Activated CD4-positive, alpha-beta T cell treated with anti-CD3 and anti-CD28 coated beads for 36 hours (primary cell): ENCODE data around the gene SIM2. TPM values are rescaled to one million over a fixed set of nuclear protein-coding genes. Genes with fewer than 3 reads are reported as not detected.

Source experiments
- ATAC-seq: fragments of 200-7000 bp; cut with Tn5 transposase; one replicate; pipeline ENCODE4 v1.10.0; 2021; ENCODE audit warnings: mild to moderate bottlenecking, moderate library complexity
- CTCF ChIA-PET: fragments of 350-600 bp; sonication (Branson Sonifier 250); formaldehyde crosslinking; loops from one replicate; lab custom pipeline; 2021; ENCODE audit warnings: antibody characterized with exemption; lab: Charles Lee
- POLR2A ChIA-PET: fragments of 350-600 bp; sonication (Branson Sonifier 250); formaldehyde crosslinking; loops from one replicate; lab custom pipeline; 2021; ENCODE audit warnings: antibody characterized with exemption, inconsistent platforms; lab: Charles Lee
- DNase-seq: peaks from one replicate; pipeline ENCODE4 v3.0.0-alpha.2; 2020
- H3K27ac Mint-ChIP-seq: one replicate; pipeline ENCODE4 v1.8.0; 2021; ENCODE audit warnings: mixed read lengths
- H3K27me3 Mint-ChIP-seq: one replicate; pipeline ENCODE4 v1.8.0; 2021; ENCODE audit warnings: mixed read lengths
- H3K36me3 Mint-ChIP-seq: one replicate; pipeline ENCODE4 v1.8.0; 2021; ENCODE audit warnings: low read depth, mixed read lengths
- H3K4me1 Mint-ChIP-seq: one replicate; pipeline ENCODE4 v1.8.0; 2021; ENCODE audit warnings: mixed read lengths
- H3K4me3 Mint-ChIP-seq: one replicate; pipeline ENCODE4 v1.8.0; 2021; ENCODE audit warnings: mild to moderate bottlenecking, moderate library complexity, mixed read lengths
- H3K9me3 Mint-ChIP-seq: one replicate; pipeline ENCODE4 v1.8.0; 2021; ENCODE audit warnings: low read depth, mixed read lengths
- intact Hi-C, 2 experiments: fragments of 100-400 bp; cut with DNase I in 1 of 2; cut with micrococcal nuclease in 1 of 2; formaldehyde crosslinking; loops; one replicate each; pipeline versions ENCODE4 v1.14.2 to v1.15.1; 2022 to 2024; cut with DNase I, micrococcal nuclease
- total RNA-seq, 2 experiments: library from RNA; stranded (reverse); gene quantifications; one replicate each; pipeline ENCODE4 v1.2.3, GENCODE V29; 2021

SIM2 gene
- total RNA-seq, 2 experiments from 2014 or later = 2.0 to 2.4 TPM

DNA sequence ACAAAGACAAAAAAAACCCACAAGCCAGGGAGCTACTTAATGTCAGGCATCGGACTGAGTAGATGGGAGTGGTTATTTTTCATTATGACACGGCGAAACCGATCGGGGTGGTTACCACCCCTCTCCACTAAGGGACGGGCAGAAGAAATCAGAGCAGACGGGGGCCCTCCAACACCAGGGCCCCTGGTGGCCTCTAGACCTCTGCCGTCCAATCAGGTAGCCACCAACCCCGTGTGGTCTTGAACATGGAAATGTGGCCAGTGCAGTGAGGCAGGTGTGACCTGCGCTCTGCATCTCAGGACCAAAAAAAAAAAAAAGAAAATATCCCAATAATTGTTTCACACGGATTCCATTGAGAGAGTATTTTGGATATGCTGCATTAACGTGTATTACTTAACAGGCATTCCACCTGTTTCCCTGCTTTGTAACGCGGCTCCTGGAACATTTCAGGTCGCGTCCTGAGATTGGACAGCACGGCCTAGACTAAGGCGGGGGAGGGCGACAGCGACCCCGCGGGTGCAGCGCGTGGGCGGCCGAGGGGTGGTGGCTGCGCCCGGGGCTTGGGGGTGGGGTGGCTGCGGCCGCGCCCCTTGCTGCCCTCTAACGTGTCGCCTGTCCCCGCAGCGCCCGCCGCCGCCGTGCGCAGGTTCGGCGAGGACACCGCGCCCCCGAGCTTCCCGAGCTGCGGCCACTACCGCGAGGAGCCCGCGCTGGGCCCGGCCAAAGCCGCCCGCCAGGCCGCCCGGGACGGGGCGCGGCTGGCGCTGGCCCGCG lies 48.3 kb downstream of the SIM2 start:
- H3K36me3 Mint-ChIP-seq = peaks cover 9% of the 10 kb centered on the region
- DNase-seq (peak; percentile 13), ATAC-seq (no peak)
- intact Hi-C loops = loop anchor here (1.0 to 10.0 kb wide), 5 partner anchors 36 to 180 kb away; no protein-coding TSS in a partner anchor
- peaks cover 41% of the 10 kb centered on the region for H3K27me3 Mint-ChIP-seq
- H3K4me1 Mint-ChIP-seq = peaks cover 11% of the 10 kb centered on the region
- ChIA-PET CTCF (interaction anchor here (0.6 to 1.7 kb wide), 5 partner anchors 108 to 927 kb away, joined by 3 to 8 read pairs (median 3); no protein-coding TSS in a partner anchor), POLR2A (interaction anchor here (0.6 kb wide), 1 partner anchor 39 kb away, joined by 4 read pairs; no protein-coding TSS in a partner anchor)
- H3K4me3 Mint-ChIP-seq = peak overlapping the region; percentile 49
- no peak overlapping the region for H3K27ac Mint-ChIP-seq
- no peaks in the 10 kb centered on the region for H3K9me3 Mint-ChIP-seq

DNA sequence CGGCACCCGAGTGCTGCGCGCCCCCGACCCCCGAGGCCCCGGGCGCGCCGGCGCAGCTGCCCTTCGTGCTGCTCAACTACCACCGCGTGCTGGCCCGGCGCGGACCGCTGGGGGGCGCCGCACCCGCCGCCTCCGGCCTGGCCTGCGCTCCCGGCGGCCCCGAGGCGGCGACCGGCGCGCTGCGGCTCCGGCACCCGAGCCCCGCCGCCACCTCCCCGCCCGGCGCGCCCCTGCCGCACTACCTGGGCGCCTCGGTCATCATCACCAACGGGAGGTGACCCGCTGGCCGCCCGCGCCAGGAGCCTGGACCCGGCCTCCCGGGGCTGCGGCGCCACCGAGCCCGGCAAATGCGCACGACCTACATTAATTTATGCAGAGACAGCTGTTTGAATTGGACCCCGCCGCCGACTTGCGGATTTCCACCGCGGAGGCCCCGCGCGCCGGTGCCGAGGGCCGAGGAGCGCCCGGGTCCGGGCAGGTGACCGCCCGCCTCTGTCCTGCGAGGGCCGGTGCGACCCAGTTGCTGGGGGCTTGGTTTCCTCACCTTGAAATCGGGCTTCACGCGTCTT lies 49.0 kb downstream of the SIM2 start:
- Mint-ChIP-seq H3K27me3 (peaks cover 41% of the 10 kb centered on the region), H3K27ac (no peak overlapping the region), H3K36me3 (peaks cover 9% of the 10 kb centered on the region), H3K9me3 (no peaks in the 10 kb centered on the region), H3K4me1 (peaks cover 11% of the 10 kb centered on the region), H3K4me3 (peak overlapping the region; percentile 24)
- intact Hi-C loops = loop anchor here (1.0 to 10.0 kb wide), 5 partner anchors 37 to 179 kb away; no protein-coding TSS in a partner anchor
- ChIA-PET POLR2A (interaction anchor here (0.6 kb wide), 1 partner anchor 39 kb away, joined by 4 read pairs; no protein-coding TSS in a partner anchor), CTCF (interaction anchor here (0.6 to 1.7 kb wide), 4 partner anchors 107 to 262 kb away, joined by 3 to 8 read pairs (median 4); no protein-coding TSS in a partner anchor)
- DNase-seq = peak; percentile 79
- ATAC-seq = peak; percentile 91

DNA sequence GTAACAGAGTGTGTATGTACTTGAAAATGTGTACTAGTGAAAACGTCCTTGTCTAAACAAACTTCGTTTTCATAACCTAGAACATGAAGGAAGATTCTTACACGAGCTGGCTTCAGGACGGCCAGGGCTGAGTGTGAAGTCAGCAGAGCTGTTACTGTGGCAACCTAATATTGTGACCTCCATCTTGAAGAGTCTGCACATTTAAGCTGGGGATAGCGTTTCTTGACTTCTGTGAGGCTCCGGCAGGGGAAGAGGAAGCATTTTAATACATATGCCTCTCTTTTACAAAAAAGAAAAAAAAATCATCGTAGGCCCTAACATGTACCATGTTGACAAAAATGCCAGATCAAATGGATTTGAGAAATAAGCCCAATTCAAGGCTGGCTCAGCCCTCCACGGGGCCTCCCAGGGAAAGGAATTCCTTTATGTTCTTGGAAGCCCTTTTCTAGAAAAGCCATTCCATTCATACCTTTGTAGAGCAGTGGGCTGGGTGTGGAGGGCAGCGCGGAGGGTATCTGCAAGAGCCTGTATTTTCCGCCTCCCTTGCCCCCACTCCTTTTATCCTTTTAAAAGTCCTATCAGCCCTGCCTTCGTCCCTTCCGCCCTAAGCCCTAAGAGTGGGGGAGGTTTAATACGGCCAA lies 51.1 kb downstream of the SIM2 start:
- ChIA-PET POLR2A (no interaction called here), CTCF (interaction anchor here (0.9 to 1.6 kb wide), 2 partner anchors 40 to 120 kb away, joined by 3 to 4 read pairs; no protein-coding TSS in a partner anchor)
- H3K36me3 Mint-ChIP-seq = peaks cover 17% of the 10 kb centered on the region
- peaks cover 11% of the 10 kb centered on the region for H3K4me1 Mint-ChIP-seq
- intact Hi-C loops = loop anchor here in 1 of 2 experiments (5.0 to 10.0 kb wide), 2 partner anchors 102 to 175 kb away; no protein-coding TSS in a partner anchor
- DNase-seq (no peak), ATAC-seq (no peak)
- peaks cover 32% of the 10 kb centered on the region for H3K27me3 Mint-ChIP-seq
- H3K4me3 Mint-ChIP-seq = no peak overlapping the region
- H3K27ac Mint-ChIP-seq = no peak overlapping the region
- no peaks in the 10 kb centered on the region for H3K9me3 Mint-ChIP-seq

DNA sequence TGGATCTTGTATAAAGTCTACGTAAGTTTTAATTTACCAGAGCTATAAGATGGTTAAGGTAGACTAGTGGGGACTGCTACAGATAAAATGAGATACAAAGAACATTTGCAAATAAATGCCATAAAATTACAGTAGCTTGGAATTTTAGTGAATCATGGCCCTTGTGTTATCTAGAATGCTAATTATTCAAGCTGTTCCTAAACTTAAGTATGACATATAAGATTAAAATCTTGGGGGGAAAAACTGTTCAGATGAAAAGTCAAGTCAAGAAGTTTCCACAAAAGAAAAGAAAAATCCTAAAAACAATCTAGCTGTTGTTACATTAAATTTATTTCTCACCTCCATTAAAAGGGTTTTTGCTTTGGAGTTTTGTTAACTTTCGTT lies 51.7 kb downstream of the SIM2 start:
- Mint-ChIP-seq H3K4me1 (peaks cover 11% of the 10 kb centered on the region), H3K4me3 (no peak overlapping the region), H3K9me3 (no peaks in the 10 kb centered on the region), H3K27me3 (peaks cover 29% of the 10 kb centered on the region), H3K27ac (no peak overlapping the region), H3K36me3 (peaks cover 20% of the 10 kb centered on the region)
- no peak for DNase-seq
- ATAC-seq = no peak
- ChIA-PET POLR2A (no interaction called here), CTCF (interaction anchor here (0.9 to 1.6 kb wide), 2 partner anchors 40 to 120 kb away, joined by 3 to 4 read pairs; no protein-coding TSS in a partner anchor)
- intact Hi-C loops = no loop called here

DNA sequence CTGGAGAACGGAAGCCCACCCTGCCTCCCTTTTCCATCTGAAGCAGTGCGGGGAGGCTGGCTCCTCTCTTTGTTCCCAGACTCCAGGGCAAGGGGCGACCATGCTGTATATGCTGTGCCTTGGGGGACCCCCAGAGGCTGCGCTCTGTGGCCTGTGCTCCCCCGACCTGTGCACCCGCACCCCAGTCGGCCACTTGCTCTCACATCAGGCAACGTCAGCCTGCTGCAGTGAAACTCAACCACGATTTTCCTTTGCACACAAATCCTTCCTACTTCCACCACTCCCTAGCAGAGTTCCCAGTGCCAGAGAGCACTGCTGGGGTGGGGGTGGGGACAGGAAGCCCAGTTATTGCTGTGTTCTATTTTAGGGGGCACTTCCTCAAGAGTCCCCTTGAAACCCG lies 52.5 kb downstream of the SIM2 start:
- ChIA-PET POLR2A (interaction anchor here (0.5 kb wide), 1 partner anchor 10 kb away, joined by 9 read pairs; no protein-coding TSS in a partner anchor), CTCF (no interaction called here)
- H3K4me1 Mint-ChIP-seq = peaks cover 11% of the 10 kb centered on the region
- no peak overlapping the region for H3K27ac Mint-ChIP-seq
- DNase-seq (no peak), ATAC-seq (no peak)
- intact Hi-C loops = no loop called here
- peaks cover 25% of the 10 kb centered on the region for H3K27me3 Mint-ChIP-seq
- H3K36me3 Mint-ChIP-seq = peaks cover 24% of the 10 kb centered on the region
- H3K4me3 Mint-ChIP-seq = no peak overlapping the region
- no peaks in the 10 kb centered on the region for H3K9me3 Mint-ChIP-seq

DNA sequence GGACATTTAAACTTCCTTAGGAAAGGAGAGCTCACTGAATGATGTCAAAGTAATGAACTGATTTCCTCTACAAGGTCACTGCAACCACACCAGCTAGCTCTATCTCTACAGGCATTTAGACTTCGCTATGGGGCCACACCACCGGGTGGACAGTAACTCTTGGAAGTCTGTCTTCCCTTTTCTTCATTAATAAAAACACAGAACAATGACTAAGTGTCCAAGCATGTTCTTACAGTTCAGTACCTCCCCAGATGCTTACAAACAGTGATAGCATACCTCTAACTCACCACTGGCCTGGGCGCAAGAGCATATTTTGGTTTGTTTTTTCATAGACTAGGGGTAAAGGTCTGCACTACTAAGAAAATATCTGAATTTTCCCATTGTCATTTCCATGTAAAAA lies 54.6 kb downstream of the SIM2 start:
- H3K36me3 Mint-ChIP-seq = peaks cover 28% of the 10 kb centered on the region
- H3K27me3 Mint-ChIP-seq = peaks cover 13% of the 10 kb centered on the region
- H3K9me3 Mint-ChIP-seq = no peaks in the 10 kb centered on the region
- ATAC-seq (no peak), DNase-seq (no peak)
- H3K4me3 Mint-ChIP-seq = no peak overlapping the region
- CTCF ChIA-PET = no interaction called here
- H3K4me1 Mint-ChIP-seq = peaks cover 3% of the 10 kb centered on the region
- intact Hi-C loops = no loop called here
- POLR2A ChIA-PET = no interaction called here
- no peak overlapping the region for H3K27ac Mint-ChIP-seq

DNA sequence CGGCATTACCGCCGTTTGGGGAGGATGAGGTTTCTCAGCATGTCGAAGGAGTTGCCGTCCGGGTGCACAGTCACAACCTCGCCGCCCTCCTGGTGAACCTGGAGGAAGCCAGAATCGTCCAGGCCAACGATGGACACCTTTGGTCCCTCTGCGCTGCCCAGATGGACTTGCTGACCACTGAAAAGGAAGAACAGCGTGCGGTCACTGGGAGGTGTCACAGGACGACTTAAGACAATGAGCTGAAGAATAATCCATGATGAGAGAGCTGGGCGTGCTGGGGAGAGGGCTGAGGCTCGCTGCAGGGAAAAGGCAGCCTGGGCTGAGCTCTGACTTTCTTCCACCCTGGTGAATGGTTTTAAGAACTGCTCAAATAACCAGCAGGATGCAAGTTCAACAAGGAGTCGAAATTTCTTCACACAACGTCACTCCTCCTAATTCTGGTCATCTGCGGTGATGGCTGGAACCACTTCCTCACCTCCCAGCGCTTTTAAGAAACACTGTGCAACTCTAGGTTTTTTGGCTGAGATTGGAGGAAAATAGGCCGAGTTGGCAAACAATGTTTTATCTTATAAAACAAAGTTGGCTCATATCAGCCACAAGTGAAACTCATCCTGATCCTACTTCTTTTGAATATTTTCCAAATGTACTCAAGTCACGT lies 55.5 kb downstream of the SIM2 start:
- H3K27me3 Mint-ChIP-seq = peaks cover 6% of the 10 kb centered on the region
- H3K4me3 Mint-ChIP-seq = no peak overlapping the region
- DNase-seq (no peak), ATAC-seq (no peak)
- H3K27ac Mint-ChIP-seq = no peak overlapping the region
- H3K9me3 Mint-ChIP-seq = no peaks in the 10 kb centered on the region
- H3K36me3 Mint-ChIP-seq = peaks cover 26% of the 10 kb centered on the region
- intact Hi-C loops = no loop called here
- POLR2A ChIA-PET = no interaction called here
- H3K4me1 Mint-ChIP-seq = no peaks in the 10 kb centered on the region
- CTCF ChIA-PET = interaction anchor here (0.8 to 1.3 kb wide), 2 partner anchors 256 to 258 kb away, joined by 3 read pairs; no protein-coding TSS in a partner anchor

DNA sequence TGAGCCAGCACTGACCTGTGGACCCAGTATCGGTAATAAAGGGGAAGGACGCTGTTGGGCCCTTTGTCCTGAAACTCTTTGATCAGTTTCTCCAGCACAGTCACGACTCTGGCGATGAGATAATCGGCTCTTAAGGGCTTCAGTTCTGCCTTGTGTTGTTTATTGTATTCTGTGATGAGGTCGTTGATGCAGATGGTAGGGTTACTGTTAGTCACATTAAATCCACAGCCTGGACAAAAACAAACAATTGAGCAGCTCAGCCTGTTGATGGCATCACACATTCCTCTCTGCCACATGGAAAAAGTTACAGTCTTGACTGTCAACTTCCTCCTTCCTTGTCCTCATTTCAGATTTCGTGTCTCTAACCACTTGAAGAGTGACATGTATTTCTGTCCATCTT lies 57.6 kb downstream of the SIM2 start:
- POLR2A ChIA-PET = no interaction called here
- H3K36me3 Mint-ChIP-seq = peaks cover 22% of the 10 kb centered on the region

DNA sequence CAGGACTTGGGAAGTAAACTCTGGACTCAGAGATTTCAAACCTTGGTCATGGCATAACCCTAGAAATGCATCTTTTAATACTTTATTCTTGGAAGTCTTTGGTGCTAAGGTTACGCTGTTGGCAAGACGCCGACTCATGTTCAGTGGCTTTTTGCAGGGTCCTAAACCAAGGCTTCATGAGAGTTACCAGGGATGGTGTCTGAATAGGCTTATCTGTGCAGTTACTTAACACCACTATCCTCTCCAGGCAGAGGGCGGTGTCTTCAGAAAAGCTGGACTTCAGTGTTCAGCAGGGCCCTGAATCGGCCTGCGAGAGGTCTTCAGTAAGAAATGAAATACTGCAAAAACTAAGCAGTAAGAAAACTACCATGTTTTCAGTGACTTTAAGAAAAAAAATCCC lies 58.3 kb downstream of the SIM2 start:
- ATAC-seq (no peak), DNase-seq (no peak)
- Mint-ChIP-seq H3K27me3 (no peaks in the 10 kb centered on the region), H3K27ac (no peak overlapping the region), H3K4me1 (peaks cover 3% of the 10 kb centered on the region), H3K4me3 (no peak overlapping the region), H3K9me3 (no peaks in the 10 kb centered on the region), H3K36me3 (peaks cover 22% of the 10 kb centered on the region)
- ChIA-PET CTCF (interaction anchor here (0.7 kb wide), 1 partner anchor 121 kb away, joined by 3 read pairs; no protein-coding TSS in a partner anchor), POLR2A (no interaction called here)
- intact Hi-C loops = loop anchor here in 1 of 2 experiments (5.0 kb wide), 1 partner anchor 50 kb away; no protein-coding TSS in a partner anchor

More for the DNA sequence above, 57.6 kb downstream of the SIM2 start:
- Mint-ChIP-seq H3K27me3 (no peaks in the 10 kb centered on the region), H3K4me3 (no peak overlapping the region), H3K4me1 (no peaks in the 10 kb centered on the region), H3K27ac (no peak overlapping the region), H3K9me3 (no peaks in the 10 kb centered on the region)
- ATAC-seq (no peak), DNase-seq (no peak)
- CTCF ChIA-PET = no interaction called here
- intact Hi-C loops = loop anchor here in 1 of 2 experiments (5.0 kb wide), 1 partner anchor 51 kb away; no protein-coding TSS in a partner anchor

DNA sequence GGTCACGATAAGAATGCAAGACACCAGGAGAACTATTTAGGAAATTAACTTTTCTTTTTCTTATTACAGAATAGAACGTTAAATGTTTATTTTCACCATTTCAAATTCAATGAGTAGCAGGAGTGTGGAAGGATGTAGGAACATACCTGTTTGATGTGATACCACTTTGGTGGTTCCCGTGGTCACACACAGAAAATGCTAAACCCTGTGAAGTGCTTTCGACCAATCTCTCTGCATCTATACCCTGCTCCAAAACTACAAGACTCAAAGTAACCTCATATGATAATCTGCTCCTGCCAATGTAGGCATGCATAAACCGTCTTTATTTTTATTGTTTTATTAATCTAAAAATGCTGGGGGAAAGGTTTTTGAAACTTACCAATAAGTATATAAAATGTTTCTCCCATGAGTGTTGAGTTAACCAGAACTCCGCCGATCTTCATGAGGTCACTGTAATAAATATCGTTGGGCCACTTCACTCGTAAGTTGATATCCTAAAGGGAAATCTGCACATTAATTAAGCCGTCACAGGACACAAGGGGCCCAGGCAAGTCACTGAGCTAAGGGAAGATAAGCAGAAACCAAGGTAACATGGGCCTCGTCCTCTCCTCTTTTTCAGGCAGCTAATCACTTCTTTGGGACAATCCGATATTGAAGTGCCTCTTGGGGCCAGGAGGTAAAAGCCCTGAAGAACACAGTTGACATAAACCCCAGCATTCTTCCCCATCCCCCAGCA lies 60.6 kb downstream of the SIM2 start:
- Mint-ChIP-seq H3K27me3 (no peaks in the 10 kb centered on the region), H3K27ac (no peak overlapping the region), H3K4me3 (no peak overlapping the region), H3K4me1 (peaks cover 3% of the 10 kb centered on the region), H3K36me3 (peaks cover 14% of the 10 kb centered on the region), H3K9me3 (no peaks in the 10 kb centered on the region)
- ATAC-seq (no peak), DNase-seq (no peak)
- POLR2A ChIA-PET = interaction anchor here (0.6 kb wide), 1 partner anchor 95 kb away, joined by 3 read pairs; no protein-coding TSS in a partner anchor
- intact Hi-C loops = loop anchor here in 1 of 2 experiments (5.0 kb wide), 1 partner anchor 48 kb away; no protein-coding TSS in a partner anchor
- CTCF ChIA-PET = interaction anchor here (1.3 kb wide), 1 partner anchor 40 kb away, joined by 5 read pairs; no protein-coding TSS in a partner anchor
